Esophagus squamous epithelium (tissue), 4 donors: ENCODE results near the gene ARID5B.

Experiments used
- POLR2A ChIP-seq, 4 donors: fragments of 450-650 bp; IDR thresholded peaks; one replicate each; pipeline ENCODE4 v1.6.1; 2017; ENCODE audit warnings: antibody characterized with exemption in 4 of 4, mild to moderate bottlenecking in 4 of 4, moderate library complexity in 3 of 4
- TF ChIP-seq, protein P1 (sequence below), 6 experiments: fragments of 450-650 bp in 4 of 6; fragments of 200-600 bp in 2 of 6; sonication (generic) in 2 of 6; IDR thresholded peaks; one replicate each; pipeline ENCODE4 v1.5.1; 2016 to 2019; ENCODE audit warnings: antibody characterized with exemption in 6 of 6, mild to moderate bottlenecking in 4 of 6, moderate library complexity in 4 of 6

DNA sequence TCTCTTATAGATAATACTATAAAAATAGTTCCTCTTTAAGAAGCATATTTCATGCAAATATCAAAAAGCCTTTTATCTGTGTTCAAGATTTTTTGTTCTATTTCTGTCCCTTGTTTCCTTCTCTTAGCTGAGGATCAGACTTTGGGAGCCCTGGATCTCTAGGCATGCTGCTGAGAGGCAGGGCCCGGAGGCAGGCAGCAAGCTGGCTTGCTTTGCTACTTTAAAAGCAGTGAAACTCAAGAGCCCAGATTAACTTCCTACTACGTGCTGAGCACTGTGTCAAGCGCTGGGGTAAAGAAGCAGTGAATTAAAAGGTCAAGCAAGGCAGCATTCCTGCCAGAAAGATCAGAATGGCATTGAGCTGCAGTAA is 31.0 kb upstream of the ARID5B start:
- TF ChIP-seq, protein P1, sequence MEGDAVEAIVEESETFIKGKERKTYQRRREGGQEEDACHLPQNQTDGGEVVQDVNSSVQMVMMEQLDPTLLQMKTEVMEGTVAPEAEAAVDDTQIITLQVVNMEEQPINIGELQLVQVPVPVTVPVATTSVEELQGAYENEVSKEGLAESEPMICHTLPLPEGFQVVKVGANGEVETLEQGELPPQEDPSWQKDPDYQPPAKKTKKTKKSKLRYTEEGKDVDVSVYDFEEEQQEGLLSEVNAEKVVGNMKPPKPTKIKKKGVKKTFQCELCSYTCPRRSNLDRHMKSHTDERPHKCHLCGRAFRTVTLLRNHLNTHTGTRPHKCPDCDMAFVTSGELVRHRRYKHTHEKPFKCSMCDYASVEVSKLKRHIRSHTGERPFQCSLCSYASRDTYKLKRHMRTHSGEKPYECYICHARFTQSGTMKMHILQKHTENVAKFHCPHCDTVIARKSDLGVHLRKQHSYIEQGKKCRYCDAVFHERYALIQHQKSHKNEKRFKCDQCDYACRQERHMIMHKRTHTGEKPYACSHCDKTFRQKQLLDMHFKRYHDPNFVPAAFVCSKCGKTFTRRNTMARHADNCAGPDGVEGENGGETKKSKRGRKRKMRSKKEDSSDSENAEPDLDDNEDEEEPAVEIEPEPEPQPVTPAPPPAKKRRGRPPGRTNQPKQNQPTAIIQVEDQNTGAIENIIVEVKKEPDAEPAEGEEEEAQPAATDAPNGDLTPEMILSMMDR (IDR thresholded peaks at IDR 0.05): no peak
- TF ChIP-seq POLR2A (IDR thresholded peaks at IDR 0.05): no peak
